HG02885 (cell line): ENCODE results near the gene CDKN3.
"Not testable (repeated sequence)": the region's sequence is repeated elsewhere in the genome, so short reads cannot be mapped to it uniquely, and the experiment has no call there.

Experiments used
- ATAC-seq: cut with Tn5 transposase; IDR thresholded peaks from one replicate; pipeline ENCODE4 v1.9.1; 2021; ENCODE audit warnings: mild to moderate bottlenecking; ENCODE audit not compliant: unreplicated experiment, poor library complexity

CDKN3 gene

GRCh38 chr14:54451961-54452360 lies 55.2 kb downstream of the CDKN3 start:
- no peak for ATAC-seq

GRCh38 chr14:54453252-54453651 lies 56.4 kb downstream of the CDKN3 start:
- no peak for ATAC-seq

GRCh38 chr14:54453990-54454389 lies 57.2 kb downstream of the CDKN3 start:
- ATAC-seq = not testable (repeated sequence)

GRCh38 chr14:54455363-54455762 lies 58.6 kb downstream of the CDKN3 start:
- ATAC-seq = no peak

GRCh38 chr14:54456820-54457608 lies 60.2 kb downstream of the CDKN3 start:
- ATAC-seq = not testable (repeated sequence)

GRCh38 chr14:54457609-54457996 lies 60.8 kb downstream of the CDKN3 start:
- no peak for ATAC-seq

- ATAC-seq = not testable (repeated sequence)
These were observed 61.7 kb downstream of the CDKN3 start for GRCh38 chr14:54458536-54458935.

GRCh38 chr14:54459106-54459505 lies 62.3 kb downstream of the CDKN3 start:
- ATAC-seq = no peak

GRCh38 chr14:54462048-54462447 lies 65.2 kb downstream of the CDKN3 start:
- no peak for ATAC-seq

- no peak for ATAC-seq
These were observed 68.8 kb downstream of the CDKN3 start for GRCh38 chr14:54465654-54466053.

- ATAC-seq = no peak
These were observed 70.5 kb downstream of the CDKN3 start for GRCh38 chr14:54467280-54467679.
